Right forelimb (tissue), 1 donor: ENCODE results near the gene C12orf54.
"Not testable (repeated sequence)": the region's sequence is repeated elsewhere in the genome, so short reads cannot be mapped to it uniquely, and the experiment has no call there.

Experiments
- DNase-seq: peaks from one replicate; pipeline ENCODE4 v3.0.0-alpha.2; 2018

Gene C12orf54

DNA sequence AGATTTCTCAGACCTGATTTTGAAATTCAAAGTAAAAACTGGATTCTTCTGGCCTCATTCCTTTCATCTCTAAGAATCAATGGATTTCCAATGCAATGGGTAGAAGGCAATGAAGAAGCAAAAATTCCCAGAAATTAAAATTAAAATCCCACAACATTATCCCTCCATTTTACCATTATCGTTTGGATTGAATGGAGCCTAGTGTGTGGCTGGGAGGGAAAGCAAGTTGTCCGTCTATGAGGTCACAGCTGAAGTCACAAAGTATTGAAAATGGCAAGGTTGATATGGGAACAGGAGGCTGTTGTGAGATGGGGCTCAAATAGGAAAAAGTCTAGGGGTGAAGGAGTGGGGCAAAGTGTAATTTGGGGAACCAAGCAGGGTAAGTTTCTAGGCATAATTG, at the start of gene C12orf54:
Gene C12orf54, plus strand, starts transcription at position 301 of the 400 bp plus-strand sequence. CDS start 799 bp downstream, outside the sequence.
- no peak for DNase-seq

DNA sequence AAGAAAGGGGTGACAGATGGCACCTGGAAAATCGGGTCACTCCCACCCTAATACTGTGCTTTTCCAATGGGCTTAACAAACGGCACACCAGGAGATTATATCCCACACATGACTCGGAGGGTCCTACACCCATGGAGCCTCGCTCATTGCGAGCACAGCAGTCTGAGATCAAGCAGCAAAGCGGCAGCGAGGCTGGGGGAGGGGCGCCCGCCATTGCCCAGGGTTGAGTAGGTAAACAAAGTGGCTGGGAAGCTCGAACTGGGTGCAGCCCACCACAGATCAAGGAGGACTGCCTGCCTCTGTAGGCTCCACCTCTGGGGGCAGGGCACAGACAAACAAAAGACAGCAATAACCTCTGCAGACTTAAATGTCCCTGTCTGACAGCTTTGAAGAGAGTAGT, 48.3 kb upstream of the C12orf54 start:
- DNase-seq: not testable (repeated sequence)

DNA sequence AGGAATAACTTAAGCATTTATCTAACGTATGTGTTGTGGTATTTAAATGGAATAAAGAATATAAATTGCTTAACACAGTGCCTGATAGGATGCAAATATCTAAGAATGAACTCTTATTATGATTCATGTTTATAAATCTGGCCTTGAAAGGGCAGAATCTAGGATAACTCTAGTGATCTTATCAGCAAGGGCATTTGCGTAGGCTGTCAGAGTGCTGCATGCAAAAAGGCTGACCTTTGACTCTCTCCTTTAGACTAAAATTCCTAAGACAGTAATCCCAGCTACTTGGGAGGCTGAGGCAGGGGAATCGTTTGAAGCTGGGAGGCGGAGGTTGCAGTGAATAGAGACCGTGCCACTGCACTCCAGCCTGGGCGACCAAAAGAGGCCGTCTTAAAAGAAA, 41.2 kb upstream of the C12orf54 start:
- no peak for DNase-seq

DNA sequence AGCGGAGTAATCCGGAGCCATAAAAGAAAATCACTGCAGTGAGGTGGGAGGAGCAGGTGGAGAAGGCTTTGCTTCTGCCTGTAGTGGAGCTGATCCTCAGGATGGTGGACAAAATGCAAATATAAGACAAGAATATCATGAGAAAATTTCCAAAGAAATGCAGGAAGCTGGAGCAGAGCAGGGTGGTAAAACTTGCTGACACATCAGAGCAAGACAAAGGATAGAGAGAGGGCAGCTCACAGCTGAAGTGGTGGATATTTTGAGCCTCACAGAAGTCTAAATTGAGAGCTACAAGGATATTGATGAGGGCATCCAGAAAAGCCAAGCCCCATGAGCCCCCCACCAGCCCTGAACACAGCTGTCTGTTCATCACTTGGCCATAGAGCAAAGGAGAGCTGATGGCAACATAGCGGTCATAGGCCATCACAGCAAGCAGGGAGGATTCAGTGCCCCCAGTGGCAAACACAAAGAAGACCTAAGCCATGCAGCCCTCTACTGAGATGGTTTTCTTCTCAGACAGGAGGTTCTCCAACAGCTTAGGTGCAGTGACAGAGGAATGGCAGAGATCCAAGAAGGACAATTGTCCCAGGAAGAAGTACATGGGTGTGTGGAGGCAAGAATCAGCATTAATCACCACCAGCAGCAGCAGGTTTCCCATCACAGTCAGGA, 40.0 kb upstream of the C12orf54 start:
- DNase-seq: no peak

DNA sequence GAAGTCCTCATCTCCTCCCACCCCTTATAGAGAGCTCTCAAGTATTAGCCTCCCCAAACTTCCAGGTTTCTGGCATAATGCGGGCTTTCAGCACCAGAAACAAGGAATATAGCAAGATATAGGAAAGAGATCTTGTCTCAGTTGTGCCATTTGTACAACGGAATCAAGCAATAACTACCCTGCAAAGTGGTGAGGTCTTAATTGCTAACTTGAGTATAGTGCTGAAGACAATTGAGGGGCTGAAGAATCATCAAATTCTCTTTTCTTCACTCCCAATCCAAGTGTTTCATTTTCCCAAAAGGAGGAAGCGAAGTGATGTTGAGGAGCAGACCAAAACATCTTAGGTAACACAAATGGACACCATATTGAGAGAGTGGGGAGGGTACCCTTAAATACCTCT, 36.8 kb upstream of the C12orf54 start:
- no peak for DNase-seq

DNA sequence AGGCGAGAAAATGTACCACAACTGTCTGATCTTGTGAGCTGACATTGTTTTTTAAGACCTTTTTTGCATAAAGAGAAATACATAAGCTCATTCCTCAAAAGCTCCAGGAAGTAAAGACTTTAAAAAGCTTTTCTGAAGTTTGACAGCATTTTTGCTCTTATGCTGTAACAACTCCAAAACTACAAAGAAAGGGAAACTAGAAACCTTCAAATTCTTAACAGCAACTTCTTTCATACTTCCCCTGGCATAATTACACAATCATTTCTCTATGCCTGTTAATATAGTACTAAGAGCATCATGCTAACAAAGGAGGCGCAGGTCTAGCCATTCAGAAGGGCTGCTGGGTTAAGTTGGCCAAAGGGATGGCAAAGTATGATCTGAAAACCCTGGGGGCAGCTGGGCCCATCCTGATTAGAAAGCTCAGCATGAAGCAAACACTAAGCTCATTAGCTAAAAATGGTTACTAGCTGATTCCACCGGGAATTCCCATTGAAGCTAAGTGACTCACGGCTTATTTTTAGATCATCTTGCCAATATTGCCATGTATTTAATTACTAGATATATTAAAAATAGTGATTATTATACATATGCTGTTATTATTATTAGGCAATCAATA, 36.0 kb upstream of the C12orf54 start:
- no peak for DNase-seq

DNA sequence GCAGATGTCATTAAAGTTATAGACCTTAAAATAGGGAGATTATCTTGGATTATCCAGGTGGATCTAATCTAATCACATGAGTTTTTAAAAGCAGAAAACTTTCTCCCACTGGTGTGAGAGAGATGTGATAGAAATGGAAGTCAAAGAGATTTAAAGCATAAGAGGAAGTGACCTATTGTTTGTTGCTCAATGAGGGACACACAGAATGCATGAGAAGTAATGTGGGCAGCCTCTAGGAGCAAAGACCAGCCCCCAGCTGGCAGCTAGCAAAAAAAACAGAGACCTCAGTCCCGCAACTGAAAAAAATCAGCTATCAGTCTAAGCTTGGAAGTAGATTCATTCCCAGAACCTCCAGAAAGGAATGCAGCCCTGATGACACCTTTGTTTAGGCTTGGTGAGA, 34.5 kb upstream of the C12orf54 start:
- DNase-seq: no peak

DNA sequence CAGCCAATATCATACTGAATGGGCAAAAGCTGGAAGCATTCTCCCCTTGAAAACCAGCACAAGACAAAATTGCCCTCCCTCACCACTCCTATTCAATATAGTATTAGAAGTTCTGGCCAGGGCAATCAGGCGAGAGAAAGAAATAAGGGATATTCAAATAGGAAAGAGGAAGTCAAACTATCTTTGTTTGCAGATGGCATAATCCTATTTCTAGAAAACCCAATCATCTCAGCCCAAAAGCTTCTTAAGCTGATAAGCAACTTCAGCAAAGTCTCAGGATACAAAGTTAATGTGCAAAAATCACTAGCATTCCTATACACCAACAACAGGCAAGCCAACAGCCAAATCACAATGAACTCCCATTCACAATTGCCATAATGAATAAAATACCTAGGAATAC, 30.9 kb upstream of the C12orf54 start:
- no peak for DNase-seq

DNA sequence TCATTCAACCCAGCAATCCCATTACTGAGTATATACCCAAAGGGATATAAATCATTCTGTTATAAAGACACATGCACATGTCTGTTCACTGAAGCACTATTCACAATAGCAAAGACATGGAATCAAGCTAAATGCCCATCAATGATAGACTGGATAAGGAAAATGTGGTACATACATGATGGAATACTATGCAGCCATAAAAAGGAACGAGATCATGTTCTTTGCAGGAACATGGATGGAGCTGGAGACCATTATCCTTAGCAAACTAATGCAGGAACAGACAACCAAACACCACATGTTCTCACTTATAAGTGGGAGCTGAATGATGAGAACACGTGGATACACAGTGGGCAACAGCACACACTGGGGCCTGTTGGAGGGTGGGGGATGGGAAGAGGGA, 29.3 kb upstream of the C12orf54 start:
- DNase-seq: not testable (repeated sequence)

DNA sequence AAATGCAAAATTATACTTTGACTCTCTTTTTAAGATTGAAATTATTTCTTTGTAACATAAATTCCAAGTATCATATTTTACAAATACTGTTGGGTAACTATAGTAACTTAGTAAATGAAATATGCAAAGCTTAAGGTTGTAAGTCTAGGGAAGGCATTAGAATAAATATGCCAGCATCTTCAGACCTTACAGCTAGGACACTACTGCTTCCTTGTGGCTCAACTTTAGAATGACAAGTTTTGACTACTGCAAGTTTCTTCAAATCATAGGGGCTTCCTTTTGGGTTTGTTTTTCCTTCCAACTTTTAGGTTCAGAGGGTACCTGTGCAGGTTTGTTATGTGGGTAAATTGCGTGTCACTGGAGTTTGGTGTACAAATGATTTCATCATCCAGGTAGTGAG, 27.6 kb upstream of the C12orf54 start:
- no peak for DNase-seq

DNA sequence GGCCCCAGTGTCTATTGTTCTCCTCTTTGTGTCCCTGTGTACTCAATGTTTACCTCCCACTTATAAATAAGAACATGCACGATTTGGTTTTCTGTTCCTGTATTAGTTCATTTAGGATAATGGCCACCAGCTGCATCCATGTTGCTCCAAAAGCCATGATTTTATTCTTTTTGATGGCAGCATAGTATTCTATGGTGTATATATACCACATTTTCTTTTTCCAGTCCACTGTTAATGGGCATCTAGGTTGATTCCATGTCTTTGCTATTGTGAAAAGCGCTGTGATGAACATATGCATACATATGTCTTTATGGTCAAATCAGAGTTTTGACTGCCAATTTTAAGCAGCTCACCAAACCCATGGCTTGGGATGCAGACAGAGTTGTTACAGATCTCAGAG, 27.2 kb upstream of the C12orf54 start:
- no peak for DNase-seq

DNA sequence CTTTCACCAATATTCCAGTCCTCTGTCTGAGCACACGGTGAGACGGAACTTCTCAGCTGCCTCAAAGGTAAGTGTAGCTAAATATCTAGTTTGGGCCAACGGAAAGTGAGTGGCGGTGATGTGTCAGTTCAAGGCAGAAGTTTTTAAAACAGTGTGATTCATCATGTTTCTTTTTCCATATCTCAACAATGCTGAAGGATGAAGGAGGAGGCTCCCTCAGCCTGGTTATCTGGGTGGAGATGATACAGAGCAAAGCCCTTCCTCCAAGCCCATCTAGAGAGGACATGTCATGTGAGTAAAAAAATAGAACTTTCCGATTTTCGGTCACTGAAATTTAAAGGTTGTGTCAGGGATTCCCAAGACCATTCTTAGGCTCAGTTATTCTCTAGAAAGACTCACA, 23.0 kb upstream of the C12orf54 start:
- no peak for DNase-seq

DNA sequence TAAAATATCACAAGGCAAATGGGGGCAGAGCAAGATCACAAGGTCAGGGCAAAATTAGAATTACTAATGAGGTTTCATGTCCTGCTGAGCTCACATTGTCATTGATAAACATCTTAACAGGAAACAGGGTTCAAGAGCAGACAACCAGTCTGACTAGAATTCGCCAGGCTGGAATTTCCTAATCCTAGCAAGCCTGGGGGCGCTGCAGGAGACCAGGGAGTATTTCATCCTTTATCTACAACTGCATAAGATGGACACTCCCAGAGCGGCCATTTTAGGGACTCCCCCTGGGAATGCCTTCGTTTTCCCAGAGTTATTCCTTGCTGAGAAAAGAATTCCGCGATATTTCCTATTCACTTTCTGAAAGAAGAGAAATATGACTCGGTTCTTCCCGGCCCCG, 13.3 kb upstream of the C12orf54 start:
- not testable (repeated sequence) for DNase-seq

DNA sequence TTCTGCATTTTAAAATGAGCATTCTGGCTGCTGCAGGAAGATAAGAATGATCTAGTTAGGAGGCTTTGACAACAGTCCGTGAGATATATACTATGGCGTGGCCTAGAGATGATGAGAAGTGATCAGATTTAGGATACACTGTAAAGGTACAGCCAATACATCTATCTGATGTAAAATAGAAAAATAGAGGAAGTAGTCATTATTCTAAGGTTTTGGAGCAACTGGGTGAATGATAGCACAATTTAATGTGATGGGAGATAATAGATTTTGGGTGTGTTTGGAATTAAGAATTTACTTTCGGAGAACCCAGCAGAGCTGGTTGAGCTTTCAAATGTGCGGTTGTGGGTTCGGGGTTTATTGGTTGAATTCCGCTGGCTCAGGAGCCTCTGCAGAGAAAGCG, 10.0 kb upstream of the C12orf54 start, which contains the start of gene ANP32D:
Gene ANP32D, plus strand, starts transcription at position 301 of the 400 bp plus-strand sequence. CDS start 106 bp downstream, outside the sequence.
- no peak for DNase-seq

DNA sequence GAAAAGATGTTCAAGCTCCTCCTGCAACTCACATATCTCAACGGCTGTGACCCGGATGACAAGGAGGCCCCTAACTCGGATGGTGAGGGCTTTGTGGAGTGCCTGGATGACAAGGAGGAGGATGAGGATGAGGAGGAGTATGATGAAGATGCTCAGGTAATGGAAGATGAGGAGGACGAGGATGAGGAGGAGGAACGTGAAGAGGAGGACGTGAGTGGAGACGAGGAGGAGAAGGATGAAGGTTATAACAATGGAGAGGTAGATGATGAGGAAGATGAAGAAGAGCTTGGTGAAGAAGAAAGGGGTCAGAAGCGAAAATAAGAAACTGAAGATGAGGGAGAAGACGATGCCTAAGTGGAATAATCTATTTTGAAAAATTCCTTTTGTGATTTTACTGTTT, 9.2 kb upstream of the C12orf54 start:
- no peak for DNase-seq

DNA sequence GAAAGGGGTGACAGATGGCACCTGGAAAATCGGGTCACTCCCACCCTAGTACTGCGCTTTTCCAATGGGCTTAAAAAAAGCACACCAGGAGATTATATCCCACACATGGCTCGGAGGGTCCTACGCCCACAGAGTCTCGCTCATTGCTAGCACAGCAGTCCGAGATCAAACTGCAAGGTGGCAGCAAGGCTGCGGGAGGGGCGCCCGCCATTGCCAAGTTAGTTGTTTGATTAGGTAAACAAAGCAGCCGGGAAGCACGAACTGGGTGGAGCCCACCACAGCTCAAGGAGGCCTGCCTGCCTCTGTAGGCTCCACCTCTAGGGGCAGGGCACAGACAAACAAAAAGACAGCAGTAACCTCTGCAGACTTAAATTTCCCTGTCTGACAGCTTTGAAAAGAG, 7.8 kb upstream of the C12orf54 start:
- not testable (repeated sequence) for DNase-seq

DNA sequence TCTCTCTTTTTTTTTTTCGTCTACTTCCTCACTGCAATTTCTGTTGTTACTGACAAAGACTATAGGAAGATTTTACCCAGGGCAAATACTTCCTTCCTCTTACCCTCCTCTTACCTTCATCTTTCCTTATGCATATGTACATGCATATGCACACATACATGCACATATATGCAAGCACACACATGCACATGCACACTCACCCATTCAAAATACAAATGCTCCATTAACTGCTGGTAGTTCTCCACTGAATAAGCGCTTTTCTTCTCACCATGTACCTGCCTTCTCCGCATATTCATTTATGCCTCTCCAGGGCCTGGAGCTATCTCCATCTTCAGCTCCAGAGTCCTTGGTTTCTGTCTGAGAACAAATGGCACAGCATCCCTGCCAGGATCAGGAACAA, 632 bp downstream of the C12orf54 start:
- no peak for DNase-seq

DNA sequence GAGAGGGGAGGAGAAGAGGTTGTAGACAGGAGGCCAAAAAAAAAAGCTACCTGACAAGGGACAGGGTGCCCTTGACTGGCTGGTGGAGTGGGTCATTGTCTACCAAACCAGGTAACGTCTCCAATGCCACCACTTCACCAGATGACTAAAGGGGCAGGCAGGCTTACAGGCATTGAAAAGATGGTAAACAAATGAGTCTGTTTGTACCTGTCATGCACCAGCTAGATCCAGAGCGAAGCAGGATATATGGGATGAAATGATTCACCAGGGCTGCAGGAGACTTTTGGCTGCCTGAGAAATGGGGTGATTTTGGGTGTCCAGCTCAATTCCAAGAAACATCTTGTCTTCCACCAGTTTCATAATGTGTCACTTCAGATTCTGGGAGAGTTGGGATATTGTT, 4.0 kb downstream of the C12orf54 start:
- no peak for DNase-seq

DNA sequence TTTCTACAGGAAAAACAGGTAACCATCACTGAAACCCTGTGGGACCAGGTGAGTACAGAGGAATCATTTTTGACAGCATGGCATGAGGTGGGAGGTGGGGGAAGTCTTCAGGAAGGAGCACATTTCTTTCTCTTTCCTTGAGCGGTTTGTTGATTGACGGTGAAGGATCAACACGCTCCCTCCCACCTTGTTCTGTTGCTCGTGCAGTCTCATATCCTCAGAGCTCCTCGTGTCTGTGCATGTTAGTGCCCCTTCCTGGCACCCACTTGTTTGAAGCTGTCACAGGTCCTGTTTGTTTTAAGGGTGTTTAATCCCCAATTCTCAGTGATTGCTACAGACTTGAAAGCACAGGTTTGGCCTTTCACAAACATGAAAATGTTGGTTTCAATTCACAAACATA, 4.4 kb downstream of the C12orf54 start:
- DNase-seq: no peak

DNA sequence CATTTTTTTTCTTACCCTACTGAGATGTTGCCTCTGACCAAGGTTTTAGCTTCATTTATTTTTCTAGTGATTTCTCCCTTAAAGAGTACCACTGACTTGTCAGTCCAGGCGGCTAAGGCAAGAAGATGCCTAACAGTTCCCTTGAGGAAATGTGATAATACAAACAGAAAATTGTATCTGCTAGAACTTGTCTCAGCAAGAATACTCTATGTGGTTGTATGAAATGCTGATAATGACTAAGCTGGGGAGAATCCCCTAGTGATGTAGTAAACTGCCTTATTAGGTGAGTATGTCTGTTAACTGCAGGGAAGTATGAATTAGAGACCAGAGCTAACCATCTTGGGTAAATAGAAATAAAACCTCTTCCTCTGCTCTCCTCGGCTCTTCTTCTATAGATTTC, 6.7 kb downstream of the C12orf54 start:
- DNase-seq: no peak

DNA sequence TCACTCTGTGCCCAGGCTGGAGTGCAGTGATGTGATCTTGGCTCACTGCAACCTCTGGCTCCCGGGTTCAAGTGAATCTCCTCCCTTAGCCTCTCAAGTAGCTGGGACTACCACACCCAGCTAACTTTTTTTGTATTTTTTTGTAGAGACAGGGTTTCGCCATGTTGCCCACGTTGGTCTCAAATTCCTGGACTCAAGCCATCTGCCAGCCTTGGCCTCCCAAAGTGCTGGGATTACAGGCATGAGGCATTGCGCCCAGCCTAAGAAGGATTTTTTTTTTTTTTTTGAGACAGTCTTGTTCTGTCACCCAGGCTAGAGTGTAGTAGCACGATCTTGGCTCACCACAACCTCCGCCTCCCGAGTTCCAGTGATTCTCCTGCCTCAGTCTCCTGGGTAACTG, 7.2 kb downstream of the C12orf54 start:
- DNase-seq: not testable (repeated sequence)

DNA sequence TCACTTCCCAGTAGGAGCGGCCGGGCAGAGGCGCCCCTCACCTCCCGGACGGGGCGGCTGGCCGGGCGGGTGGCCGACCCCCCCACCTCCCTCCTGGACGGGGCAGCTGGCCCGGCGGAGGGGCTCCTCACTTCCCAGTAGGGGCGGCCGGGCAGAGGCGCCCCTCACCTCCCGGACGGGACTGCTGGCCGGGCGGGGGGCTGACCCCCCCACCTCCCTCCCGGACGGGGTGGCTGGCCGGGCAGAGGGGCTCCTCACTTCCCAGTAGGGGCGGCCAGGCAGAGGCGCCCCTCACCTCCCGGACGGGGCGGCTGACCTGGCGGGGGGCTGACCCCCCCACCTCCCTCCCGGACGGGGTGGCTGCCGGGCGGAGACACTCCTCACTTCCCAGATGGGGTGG, 18.0 kb downstream of the C12orf54 start:
- DNase-seq: not testable (repeated sequence)

DNA sequence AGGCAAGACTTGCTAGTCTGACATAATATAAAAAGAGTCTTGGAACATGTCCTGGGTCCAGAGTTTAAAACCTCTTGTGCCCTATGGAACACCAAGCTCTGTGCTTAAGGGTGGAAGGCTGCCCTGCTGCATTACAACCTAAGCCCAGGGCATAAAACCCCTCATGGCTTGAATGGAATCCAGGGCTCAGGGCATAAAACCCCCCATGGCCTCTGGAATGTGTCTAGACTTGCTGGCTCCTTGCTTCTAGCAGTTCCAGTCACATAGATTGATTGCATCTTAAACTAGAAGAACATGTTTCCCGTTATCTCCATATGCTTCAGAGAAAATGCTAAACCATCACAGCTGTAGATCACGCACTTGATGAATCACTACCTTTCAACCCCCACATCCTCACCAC, 24.5 kb downstream of the C12orf54 start:
- DNase-seq: not testable (repeated sequence)

DNA sequence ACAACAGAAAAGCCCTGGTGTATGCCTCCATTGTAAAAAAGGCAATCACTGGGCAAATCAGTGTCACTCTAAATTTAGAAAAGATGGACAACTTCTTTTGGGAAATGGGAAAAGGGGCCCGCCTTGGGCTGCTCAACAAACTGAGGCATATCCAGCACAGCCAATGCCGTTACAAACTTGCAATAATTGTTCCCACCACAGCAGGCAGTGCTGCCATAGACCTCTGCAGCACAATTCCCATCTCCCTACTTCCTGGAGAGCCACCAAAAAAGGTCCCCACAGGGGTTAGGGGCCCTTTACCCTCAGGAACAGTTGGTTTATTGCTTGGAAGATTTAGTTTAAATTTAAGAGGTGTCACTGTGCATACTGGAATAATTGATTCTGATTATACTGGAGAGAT, 26.7 kb downstream of the C12orf54 start:
- no peak for DNase-seq

DNA sequence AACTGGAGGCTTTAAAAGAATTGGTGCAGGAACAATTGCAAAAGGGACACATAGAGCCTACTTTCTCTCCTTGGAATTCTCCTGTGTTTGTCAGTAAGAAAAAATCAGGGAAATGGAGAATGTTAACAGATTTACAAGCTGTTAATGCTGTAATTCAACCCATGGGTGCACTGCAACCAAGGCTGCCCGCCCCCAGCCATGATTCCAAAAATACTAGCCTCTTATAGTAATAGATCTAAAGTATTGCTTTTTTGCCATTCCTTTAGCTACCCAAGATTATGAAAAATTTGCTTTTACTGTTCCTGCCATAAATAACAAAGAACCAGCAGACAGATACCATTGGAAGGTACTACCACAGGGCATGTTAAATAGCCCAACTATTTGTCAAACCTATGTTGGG, 27.8 kb downstream of the C12orf54 start:
- DNase-seq: no peak
